Muscle of back (tissue), 11 donors: Measurements from ENCODE around the gene PCDHAC2. TPM values are rescaled to one million over a fixed set of nuclear protein-coding genes. Genes with fewer than 3 reads are reported as not detected.

ENCODE experiments used
- DNase-seq, 3 donors: peaks; one replicate each; pipeline versions ENCODE4 v3.0.0 to v3.0.0-alpha.2; 2013
- polyA plus RNA-seq, 10 donors: library from polyadenylated mRNA; unstranded; fragments of 120-200 nt; gene quantifications; one replicate each; pipeline ENCODE4 v1.2.1, GENCODE V29; 2013; ENCODE audit not compliant: insufficient read length in 10 of 10

Gene PCDHAC2
- polyA plus RNA-seq, 10 donors = 0.67 to 5.8 (median 1.4) TPM

DNA sequence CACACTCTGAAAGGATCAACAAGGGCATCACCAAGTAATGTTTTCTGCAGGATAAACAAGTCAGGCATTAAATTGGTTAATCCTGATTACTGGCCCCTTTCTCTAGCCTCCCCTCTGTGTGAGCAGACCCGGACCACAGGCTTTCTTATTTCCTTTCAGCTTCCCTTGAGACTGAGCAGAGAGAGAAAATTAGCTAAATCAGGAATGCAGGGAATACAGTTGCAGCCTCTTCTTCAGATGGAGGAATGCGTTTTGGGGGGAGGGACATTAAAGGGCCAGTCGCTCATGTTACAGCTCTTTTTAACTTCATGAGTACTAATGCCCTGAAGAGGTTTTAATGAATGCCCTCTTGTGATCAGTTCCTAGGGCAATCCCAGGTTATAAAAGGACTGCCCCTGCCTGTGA is 19.8 kb downstream of the PCDHAC2 start:
- peak in 2 of 3 donors; percentile 17 to 57 for DNase-seq

DNA sequence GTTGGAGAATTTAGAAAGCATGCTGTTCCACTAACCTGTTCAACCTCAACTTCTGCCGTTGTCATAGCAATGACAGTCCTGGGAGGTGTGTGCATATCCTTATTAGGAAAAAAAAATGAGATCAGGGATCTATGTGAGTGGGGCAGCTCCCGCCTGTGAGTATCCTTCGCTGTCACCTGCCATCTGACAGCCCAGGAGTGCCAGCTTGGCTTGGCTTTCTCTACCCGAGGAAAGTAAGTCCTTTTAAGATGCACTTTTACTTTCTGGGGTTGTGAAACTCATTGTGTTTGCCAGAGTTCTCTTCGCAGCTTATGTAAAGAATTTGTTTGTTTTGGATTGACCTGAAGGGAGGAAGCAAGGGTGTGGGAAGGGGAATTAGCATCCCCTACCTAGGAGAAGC is 21.8 kb downstream of the PCDHAC2 start:
- no peak for DNase-seq

DNA sequence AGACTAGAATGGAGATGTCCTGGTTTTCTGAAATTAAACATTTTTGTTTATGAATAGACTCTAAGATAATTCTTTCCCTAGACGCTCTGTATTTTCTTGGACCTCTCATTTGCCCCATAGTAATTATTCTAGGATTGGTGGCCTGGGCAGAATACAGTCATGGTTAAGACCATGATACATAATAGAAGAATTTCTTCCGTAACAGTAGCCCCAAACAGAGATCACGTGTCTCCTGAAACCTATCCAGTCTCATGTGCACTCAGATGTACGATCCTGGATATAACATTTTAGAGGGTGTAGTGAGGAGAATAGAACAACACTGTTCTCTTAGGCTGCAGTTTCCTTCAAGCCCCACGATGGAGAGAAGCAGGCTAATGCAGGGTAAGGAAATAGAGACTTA is 22.3 kb downstream of the PCDHAC2 start:
- no peak for DNase-seq

DNA sequence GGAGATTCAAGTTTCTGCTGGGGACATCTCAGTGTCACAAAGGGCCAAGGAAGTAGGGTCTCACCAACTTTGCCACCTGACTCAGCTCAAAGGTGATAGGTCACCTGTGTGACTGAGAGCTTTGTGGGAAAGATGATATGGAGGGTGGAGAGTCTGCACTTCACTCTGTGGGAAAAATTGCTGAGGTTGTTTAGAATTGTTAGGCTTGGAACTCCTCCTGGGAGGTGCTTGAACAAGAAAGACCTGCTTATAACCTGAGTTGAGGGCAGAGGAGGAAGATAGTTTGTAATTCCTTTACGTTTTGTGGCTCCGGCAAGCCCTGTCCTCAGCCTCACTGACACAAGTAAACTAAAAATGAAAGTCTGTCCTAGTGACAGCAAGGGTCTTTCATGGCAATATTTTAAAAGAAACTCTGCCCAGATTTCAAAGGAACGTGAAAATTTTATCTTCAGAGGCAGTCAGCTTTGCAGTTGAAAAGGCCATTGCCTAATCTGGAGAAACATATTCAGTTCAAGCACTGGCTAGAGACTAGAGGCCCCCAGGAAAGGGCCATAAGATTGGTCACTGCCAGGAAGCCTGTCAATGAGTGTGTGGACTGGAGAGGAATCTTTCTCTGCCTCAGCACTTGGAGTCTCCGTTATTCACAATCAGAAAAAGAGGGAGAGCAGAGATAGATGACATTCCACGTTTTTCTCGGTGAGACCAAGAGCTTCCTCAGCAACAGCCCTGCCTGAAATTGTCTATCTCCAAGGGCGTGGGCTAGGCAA is 23.2 kb downstream of the PCDHAC2 start:
- no peak for DNase-seq

DNA sequence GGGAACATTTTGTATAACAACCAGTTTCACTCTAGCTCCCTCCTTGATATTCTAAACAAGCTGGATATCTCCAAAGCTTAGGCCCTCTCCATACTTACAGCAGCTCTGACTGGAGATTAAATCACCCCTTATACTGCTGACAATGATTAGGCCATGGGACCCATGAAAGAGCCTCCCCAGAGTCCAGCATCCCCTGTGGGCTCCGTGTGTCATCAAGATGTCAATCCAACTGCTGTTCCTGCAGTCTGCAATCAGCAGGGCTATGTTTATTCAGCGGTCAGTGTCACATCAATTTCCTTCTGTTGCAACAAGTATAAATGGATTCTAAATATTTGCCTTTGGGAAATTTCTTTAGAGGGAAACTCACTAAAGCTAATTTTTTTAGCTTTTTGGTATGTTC is 26.6 kb downstream of the PCDHAC2 start:
- DNase-seq = no peak

DNA sequence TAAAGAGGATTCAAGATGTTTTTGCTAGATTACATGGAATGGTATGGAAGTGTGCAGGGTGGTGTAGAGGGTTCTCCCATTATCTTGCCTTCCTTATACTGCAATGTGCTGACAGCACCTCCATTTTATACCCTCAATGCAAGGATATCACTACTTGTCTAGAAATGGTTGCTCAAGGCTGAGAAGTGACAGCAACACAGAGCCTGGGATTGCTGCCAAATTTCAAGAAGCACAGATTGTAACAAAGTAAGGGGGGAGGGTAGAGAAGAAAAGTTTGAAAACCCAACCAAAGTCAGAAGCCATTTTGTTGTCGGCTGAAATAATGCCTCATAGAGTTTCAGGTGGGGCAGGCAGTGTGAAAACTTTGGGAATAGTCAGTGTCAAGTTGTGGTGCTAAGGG is 29.8 kb downstream of the PCDHAC2 start:
- DNase-seq = no peak

DNA sequence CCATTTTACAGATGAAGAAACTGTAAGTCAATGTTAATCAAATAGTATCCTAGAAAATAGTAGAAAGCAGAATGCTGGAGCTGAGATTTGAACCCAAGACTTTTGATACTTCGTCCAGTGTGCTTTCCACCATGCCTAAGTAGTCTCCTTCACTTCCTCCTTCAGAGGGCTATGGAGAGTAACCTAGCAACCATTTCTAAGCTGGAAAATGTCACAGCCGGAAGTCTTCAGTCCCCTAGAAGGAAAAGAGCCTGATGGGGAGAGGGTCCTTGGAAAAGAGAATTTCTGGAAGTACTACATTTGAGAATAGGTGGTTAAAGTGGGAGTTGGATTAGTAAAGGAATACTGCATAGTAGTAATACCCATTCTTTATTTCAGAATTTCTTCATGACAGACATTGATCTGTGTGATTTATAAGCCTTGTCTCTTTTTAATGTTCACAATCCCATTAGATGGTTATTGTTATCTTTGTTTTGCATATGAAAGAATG is 32.7 kb downstream of the PCDHAC2 start:
- DNase-seq = no peak

DNA sequence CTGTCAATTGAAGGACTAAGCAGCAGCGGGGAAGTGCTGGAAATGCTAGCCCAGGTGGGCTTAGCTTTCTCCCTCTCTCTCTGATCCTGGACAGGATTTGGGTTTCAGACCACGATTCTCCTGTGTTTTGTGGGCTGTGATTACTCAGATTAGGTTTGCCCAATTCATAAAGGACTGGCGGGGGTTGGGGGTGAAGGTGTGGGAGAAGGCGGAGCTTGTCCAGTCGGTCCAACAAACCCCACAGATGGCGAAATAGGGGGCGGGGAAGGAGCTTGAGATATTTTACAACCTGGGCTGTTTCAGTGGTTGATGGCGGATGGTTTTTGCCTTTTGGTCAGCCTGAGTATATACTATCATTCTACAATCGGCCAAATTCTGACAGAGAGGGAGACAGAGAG is 35.2 kb downstream of the PCDHAC2 start:
- DNase-seq = peak in 1 of 3 donors; percentile 19

DNA sequence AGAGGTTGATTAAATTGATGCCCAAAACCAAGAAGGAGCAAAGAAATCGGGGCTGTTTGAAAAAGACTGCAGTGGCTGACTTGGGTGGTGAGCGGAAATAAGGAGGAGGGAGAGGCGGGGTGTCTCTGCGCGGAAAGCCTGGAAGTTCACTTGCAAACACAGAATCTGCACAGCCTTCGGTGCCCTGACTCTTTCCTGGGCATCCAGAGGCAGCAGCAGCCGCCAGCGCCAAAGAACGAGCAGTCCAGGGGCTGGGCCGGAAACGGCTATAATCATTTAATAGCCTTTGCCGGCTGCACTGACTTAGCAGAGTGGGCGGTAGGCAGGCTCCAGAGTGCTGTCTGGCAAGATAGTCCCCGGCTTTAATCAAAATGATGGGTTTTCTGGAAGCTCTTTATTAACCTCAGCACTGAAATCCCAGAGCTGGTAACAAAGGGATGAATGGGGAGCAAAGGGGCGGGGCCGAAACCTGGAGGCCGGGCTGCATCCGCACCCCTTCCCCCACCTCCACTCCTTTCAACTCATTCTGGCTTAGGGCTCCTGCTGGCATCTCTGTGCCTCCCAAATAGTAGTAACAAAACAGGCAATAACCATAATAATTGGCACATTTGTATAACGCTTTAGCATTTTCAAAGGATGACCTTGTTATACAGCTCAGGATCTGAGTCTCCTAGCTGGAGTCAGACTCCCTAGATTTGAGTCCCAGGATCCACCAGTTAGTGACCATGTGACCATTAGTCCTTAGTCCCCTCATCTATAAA is 35.7 kb downstream of the PCDHAC2 start:
- DNase-seq = peak in 1 of 3 donors; percentile 39

DNA sequence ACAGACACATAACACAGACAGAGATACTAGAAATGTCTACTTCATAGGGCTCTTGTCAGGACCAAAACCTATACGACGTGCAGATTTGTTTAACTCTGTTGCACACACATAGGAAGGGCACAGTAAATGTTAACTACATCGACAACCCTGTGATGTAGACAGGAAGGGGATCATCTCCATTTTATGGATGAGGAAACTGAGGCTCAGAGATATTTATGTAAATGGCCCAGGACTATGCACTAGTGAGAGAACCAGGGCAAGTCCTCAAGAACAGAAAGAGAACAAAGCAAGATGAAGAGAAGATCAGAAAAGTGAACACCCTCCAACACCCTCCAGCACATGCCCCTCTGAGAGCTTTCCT is 36.3 kb downstream of the PCDHAC2 start:
- no peak for DNase-seq

DNA sequence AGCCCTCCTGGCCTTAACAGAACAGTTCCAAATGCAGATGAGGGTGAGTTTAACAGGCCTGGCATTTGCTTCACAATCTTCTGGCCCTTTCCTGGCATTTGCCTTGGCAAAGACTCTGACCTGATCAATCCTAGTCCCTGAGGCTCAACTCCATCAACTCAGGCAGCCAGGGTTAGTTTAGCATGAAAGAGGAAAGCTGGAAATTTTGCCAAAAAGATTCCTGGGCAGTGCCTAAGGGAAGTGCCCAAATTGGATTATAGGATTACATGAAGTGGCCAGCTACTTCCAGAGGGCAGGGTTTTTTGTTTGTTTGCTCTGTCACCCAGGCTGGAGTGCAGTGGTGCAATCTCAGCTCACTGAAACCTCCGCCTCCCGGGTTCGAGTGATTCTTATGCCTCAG is 36.8 kb downstream of the PCDHAC2 start:
- DNase-seq = no peak

DNA sequence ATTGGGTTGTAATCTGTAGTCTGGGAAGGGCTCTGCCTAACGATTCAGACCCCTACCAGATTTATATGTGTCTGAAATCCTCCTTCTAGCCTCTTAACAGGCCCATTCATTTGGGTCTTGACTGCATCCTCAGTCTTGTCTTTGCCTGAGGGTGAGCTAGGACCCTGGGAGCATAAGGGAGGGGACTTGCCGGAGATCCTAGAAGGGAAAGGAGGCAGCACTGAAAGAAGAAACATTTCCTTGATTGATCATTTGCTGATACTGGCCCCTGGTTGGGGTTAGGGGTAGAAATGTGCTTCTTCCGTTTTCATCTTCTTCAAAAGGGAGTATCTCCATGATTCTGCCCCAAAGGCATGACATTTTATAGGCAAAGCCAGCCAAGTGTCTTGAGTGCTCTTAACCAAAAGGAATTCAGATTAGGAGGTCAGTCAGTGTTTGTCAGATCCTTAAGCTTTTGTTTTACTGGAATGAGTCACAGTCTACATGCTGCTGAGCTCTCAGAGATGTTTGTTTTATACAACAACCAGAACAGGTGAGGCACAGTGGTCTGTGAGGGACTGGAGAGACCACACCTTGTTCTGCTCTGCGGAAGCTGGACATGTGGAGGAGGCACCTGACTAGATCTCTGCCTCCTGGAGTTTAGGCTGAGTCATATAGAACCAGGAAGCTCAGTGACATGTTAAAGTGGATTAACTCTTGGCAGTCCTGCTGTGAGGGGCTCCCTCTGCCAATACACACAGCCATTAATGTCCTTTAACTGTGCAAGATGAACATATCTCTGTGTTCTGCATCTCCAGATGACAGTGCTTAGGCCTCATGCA is 37.7 kb downstream of the PCDHAC2 start:
- no peak for DNase-seq

DNA sequence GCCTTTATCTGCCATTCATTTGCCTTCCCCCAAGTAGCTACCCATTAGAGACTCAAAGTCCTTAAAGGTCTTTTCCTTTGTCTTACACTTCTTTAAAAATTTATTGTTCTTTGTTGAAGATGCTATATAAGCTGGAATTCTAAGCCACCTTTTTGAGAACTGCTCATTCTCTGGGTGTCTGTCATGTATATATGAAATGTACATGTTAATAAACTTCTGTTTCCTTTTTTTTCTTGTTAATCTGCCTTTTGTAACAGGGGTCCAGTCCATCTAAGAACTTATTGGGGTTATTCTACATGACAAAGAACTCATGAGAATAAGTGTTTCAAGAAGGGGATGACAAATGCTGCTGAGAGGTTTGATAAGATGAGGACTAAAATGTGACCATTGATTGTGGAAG is 41.5 kb downstream of the PCDHAC2 start:
- DNase-seq = no peak

DNA sequence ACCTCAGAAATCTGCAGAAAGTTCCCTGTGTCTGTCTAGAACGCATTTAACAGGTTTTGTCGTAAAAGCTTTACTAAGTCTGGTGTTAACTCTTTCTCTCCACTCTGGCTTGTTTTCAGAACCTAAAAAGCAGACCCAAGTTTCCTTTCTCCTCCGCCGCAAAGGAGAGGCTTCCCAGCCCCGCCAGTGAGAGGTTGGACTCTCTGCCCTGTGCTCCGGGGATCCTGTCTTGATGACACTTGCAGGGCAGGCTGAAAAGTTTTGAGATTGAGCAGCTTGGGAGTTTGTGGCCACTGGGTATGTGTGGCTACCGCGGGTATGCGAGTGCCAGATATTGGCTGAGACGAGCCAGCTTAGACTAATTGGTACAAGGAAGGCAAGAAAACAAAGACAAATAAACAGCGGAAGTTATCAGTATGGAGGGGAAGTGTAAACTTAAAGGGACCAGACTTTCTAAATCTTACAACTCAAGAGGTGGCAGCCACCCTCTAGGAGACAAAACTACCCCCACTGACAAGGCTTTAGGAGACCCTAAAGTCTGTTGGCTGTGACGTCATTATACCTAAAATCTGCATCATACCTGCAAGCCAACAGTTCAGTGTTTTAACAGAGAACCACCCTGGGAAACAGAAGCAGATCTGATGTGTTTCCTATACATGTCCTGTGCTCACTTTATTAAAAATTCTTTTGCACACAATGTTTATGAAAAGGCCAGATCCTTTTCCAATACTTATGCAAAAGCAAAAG is 43.9 kb downstream of the PCDHAC2 start:
- no peak for DNase-seq

DNA sequence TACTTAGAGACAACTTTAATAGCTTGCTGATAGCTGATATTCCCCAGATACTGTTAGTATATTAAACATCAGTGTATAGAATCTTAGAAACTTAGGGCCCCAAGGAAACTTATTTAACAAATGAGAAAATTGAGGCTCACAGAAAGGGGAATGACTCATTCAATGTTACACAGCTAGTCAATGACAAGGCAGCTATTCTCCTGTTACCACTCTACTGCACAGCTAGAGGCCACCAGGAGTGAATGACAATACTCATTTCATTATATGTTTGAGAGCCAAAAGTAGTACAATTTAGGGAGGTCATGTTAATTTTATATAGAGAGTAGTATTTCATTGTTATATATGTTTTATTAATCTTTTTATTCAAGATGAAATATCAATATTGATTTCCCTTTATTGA is 51.7 kb downstream of the PCDHAC2 start:
- no peak for DNase-seq

Other genes with a start within 250 kb of the PCDHAC2 start
- gene PCDHA1, start 180.3 kb upstream of the PCDHAC2 start, polyA plus RNA-seq = under 1 TPM in 4 of 10 donors, not detected in 6; 0.05 to 0.11 (median 0.06) TPM
- under 1 TPM in 8 of 10 donors, not detected in 2; 0.04 to 0.22 (median 0.10) TPM for gene PCDHA2, start 171.6 kb upstream of the PCDHAC2 start, polyA plus RNA-seq
- gene PCDHA3, start 165.4 kb upstream of the PCDHAC2 start, polyA plus RNA-seq = under 1 TPM; 0.06 to 0.31 (median 0.23) TPM
- under 1 TPM; 0.04 to 0.39 (median 0.18) TPM for gene PCDHA4, start 159.4 kb upstream of the PCDHAC2 start, polyA plus RNA-seq
- gene PCDHA5, start 144.9 kb upstream of the PCDHAC2 start, polyA plus RNA-seq = under 1 TPM in 2 of 10 donors, not detected in 8; 0.04 to 0.07 TPM
- under 1 TPM in 9 of 10 donors, not detected in 1; 0.08 to 0.20 (median 0.16) TPM for gene PCDHA6, start 138.5 kb upstream of the PCDHAC2 start, polyA plus RNA-seq
- gene PCDHA7, start 132.2 kb upstream of the PCDHAC2 start, polyA plus RNA-seq = under 1 TPM; 0.05 to 0.35 (median 0.13) TPM
- under 1 TPM in 6 of 10 donors, not detected in 4; 0.07 to 0.11 (median 0.09) TPM for gene PCDHA8, start 125.3 kb upstream of the PCDHAC2 start, polyA plus RNA-seq
- gene PCDHA9, start 118.1 kb upstream of the PCDHAC2 start, polyA plus RNA-seq = under 1 TPM in 5 of 10 donors, not detected in 5; 0.04 to 0.07 (median 0.06) TPM
- under 1 TPM; 0.07 to 0.29 (median 0.17) TPM for gene PCDHA10, start 110.6 kb upstream of the PCDHAC2 start, polyA plus RNA-seq
- gene PCDHA11, start 97.5 kb upstream of the PCDHAC2 start, polyA plus RNA-seq = under 1 TPM in 7 of 10 donors, not detected in 3; 0.03 to 0.61 (median 0.05) TPM
- gene PCDHA12, start 91.2 kb upstream of the PCDHAC2 start, polyA plus RNA-seq = under 1 TPM in 6 of 10 donors, not detected in 4; 0.04 to 0.16 (median 0.07) TPM
- gene PCDHA13, start 84.4 kb upstream of the PCDHAC2 start, polyA plus RNA-seq = under 1 TPM in 5 of 10 donors, not detected in 5; 0.04 to 0.22 (median 0.12) TPM
- gene PCDHAC1, start 40.2 kb upstream of the PCDHAC2 start, polyA plus RNA-seq = under 1 TPM in 9 of 10 donors, not detected in 1; 0.07 to 0.38 (median 0.12) TPM
- under 1 TPM; 0.07 to 0.20 (median 0.10) TPM for gene PCDHB1, start 84.9 kb downstream of the PCDHAC2 start, polyA plus RNA-seq
- gene PCDHB2, start 128.1 kb downstream of the PCDHAC2 start, polyA plus RNA-seq = 1 to 10 TPM; 2.3 to 5.9 (median 4.2) TPM
- 1 to 10 TPM; 1.6 to 2.8 (median 2.0) TPM for gene PCDHB3, start 134.0 kb downstream of the PCDHAC2 start, polyA plus RNA-seq
- 1 to 10 TPM; 2.8 to 4.6 (median 3.1) TPM for gene PCDHB4, start 155.3 kb downstream of the PCDHAC2 start, polyA plus RNA-seq
- gene PCDHB5, start 168.7 kb downstream of the PCDHAC2 start, polyA plus RNA-seq = 1 to 10 TPM; 2.7 to 5.1 (median 3.9) TPM
- gene PCDHB6, start 183.6 kb downstream of the PCDHAC2 start, polyA plus RNA-seq = 1 to 10 TPM; 1.3 to 2.5 (median 1.8) TPM
- gene PCDHB7, start 206.2 kb downstream of the PCDHAC2 start, polyA plus RNA-seq = 1 to 10 TPM; 1.8 to 3.5 (median 2.6) TPM
- gene PCDHB8, start 211.3 kb downstream of the PCDHAC2 start, polyA plus RNA-seq = 1 to 10 TPM in 8 of 10 donors, under 1 TPM in 2; 0.34 to 2.4 (median 1.3) TPM
- gene PCDHB16, start 215.9 kb downstream of the PCDHAC2 start, polyA plus RNA-seq = 1 to 10 TPM; 2.3 to 6.1 (median 4.2) TPM
- gene PCDHB9, start 220.7 kb downstream of the PCDHAC2 start, polyA plus RNA-seq = 1 to 10 TPM; 1.4 to 3.9 (median 2.5) TPM
- 1 to 10 TPM; 3.6 to 6.4 (median 4.9) TPM for gene PCDHB10, start 225.9 kb downstream of the PCDHAC2 start, polyA plus RNA-seq
- gene PCDHB11, start 233.2 kb downstream of the PCDHAC2 start, polyA plus RNA-seq = 1 to 10 TPM; 1.6 to 3.5 (median 2.7) TPM
- gene PCDHB12, start 242.2 kb downstream of the PCDHAC2 start, polyA plus RNA-seq = 1 to 10 TPM; 2.3 to 3.7 (median 2.8) TPM
- 1 to 10 TPM; 2.3 to 3.6 (median 2.6) TPM for gene PCDHB13, start 247.4 kb downstream of the PCDHAC2 start, polyA plus RNA-seq